ENCODE results near the gene KREMEN2. TPM values are rescaled to one million over a fixed set of nuclear protein-coding genes. Genes with fewer than 3 reads are reported as not detected.

KREMEN2 gene
- total and polyA plus RNA-seq, 2 of the 13 experiments (the other 11 are each of a cell fraction or from before 2014, with no cell fraction given) = 0.48 to 1.2 TPM

- TF ChIP-seq ZBTB40 (IDR thresholded peaks at IDR 0.05) (no peak), ZBTB40 (CRISPR knock-in tag; IDR thresholded peaks at IDR 0.05) (peak; percentile 57), GFI1 (CRISPR knock-in tag; IDR thresholded peaks at IDR 0.05; ENCODE audit: borderline replicate concordance) (peak; percentile 79; the same call in 1 of the 2 replicates), RFX5 (IDR thresholded peaks at IDR 0.05; ENCODE audit: low read depth, low read length) (no peak), ZNF572 (CRISPR knock-in tag; IDR thresholded peaks at IDR 0.05) (0 out of 2 replicates have a peak, but pooled peaks have one; percentile 1), ZNF557 (CRISPR knock-in tag; IDR thresholded peaks at IDR 0.05) (no peak), NCOA5 (CRISPR knock-in tag; IDR thresholded peaks at IDR 0.05) (no peak), ZNF549 (CRISPR knock-in tag; IDR thresholded peaks at IDR 0.05) (no peak), ZNF496 (CRISPR knock-in tag; IDR thresholded peaks at IDR 0.05; ENCODE audit: insufficient replicate concordance) (no peak), ZNF660 (CRISPR knock-in tag; IDR thresholded peaks at IDR 0.05; ENCODE audit: borderline replicate concordance, low read depth) (no peak), ZNF724P (CRISPR knock-in tag; IDR thresholded peaks at IDR 0.05; ENCODE audit: borderline replicate concordance) (peak; percentile 56; the same call in 1 of the 2 replicates), ZNF543 (CRISPR knock-in tag; IDR thresholded peaks at IDR 0.05) (0 out of 2 replicates have a peak, but pooled peaks have one; percentile 52), CSRNP1 (CRISPR knock-in tag; IDR thresholded peaks at IDR 0.05) (peak; percentile 86; the same call in 1 of the 2 replicates), ZNF761 (CRISPR knock-in tag; conservative IDR thresholded peaks at IDR 0.05) (0 out of 2 replicates have a peak, but pooled peaks have one; percentile 18), ZNF253 (CRISPR knock-in tag; IDR thresholded peaks at IDR 0.05; ENCODE audit: borderline replicate concordance) (no peak), MXD1 (CRISPR knock-in tag; IDR thresholded peaks at IDR 0.05) (peak; percentile 41), TBX2 (CRISPR knock-in tag; IDR thresholded peaks at IDR 0.05; ENCODE audit: borderline replicate concordance) (peak; percentile 63; the same call in 1 of the 2 replicates)
These were observed 16.4 kb downstream of the KREMEN2 start, which contains the start of gene PKMYT1 (continued) for GRCh38 chr16:2980227-2981176.

Data from HepG2 (cell line).